Measurements from ENCODE around the gene RAD52.
"Not testable (repeated sequence)": the region's sequence is repeated elsewhere in the genome, so short reads cannot be mapped to it uniquely, and the experiment has no call there.

RAD52 gene

GRCh38 chr12:966724-967123, 17.2 kb upstream of the RAD52 start:
- no peak for DNase-seq

- DNase-seq: peak; percentile 4
Measured at GRCh38 chr12:958588-959123, 9.2 kb upstream of the RAD52 start.

GRCh38 chr12:955939-956338, 6.4 kb upstream of the RAD52 start:
- no peak for DNase-seq

- DNase-seq: no peak
Measured at GRCh38 chr12:954741-955140, 5.2 kb upstream of the RAD52 start.

DNA sequence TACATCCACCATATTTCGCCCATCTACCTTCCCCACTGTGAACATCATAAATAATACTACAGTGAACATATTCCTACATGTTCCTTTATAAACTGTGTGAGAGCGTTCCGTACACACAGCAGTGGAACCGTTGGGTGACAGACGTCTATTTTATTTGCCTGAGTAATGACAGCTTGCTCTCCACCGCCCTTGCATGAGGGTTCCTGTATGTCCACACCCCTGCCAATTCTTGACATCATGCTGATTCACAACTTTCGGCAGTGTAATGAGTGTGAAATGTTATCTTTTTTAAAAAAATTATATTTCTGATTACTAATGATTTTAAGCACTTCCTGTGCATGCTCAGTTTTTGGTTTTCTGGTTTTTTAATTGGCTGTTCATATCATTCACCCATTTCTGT, 4.3 kb upstream of the RAD52 start:
- no peak for DNase-seq

GRCh38 chr12:951176-951575, 1.7 kb upstream of the RAD52 start:
- DNase-seq: peak; percentile 1

- DNase-seq: no peak
Measured at GRCh38 chr12:948238-948637, 1.3 kb downstream of the RAD52 start.

- no peak for DNase-seq
Measured at GRCh38 chr12:946631-947030, 2.9 kb downstream of the RAD52 start.

DNA sequence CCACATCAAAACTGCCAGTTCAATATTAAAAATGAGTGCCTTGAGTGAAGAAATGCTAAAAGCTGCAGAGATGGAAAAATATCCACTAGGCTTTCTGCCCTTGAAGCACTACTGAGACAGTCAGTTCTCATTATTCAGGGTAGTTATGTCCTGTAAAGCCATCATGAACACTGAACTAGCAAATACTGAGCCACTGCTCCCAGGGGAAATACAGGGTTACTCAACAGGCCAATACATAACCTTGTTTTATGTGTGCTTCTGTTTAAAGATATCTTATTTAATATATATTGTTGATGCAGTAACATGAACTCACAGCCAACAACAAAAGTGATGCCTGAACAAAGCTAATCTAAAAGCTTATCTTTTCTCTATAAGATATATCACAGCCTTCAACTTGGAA, 3.3 kb downstream of the RAD52 start:
- DNase-seq: no peak

DNA sequence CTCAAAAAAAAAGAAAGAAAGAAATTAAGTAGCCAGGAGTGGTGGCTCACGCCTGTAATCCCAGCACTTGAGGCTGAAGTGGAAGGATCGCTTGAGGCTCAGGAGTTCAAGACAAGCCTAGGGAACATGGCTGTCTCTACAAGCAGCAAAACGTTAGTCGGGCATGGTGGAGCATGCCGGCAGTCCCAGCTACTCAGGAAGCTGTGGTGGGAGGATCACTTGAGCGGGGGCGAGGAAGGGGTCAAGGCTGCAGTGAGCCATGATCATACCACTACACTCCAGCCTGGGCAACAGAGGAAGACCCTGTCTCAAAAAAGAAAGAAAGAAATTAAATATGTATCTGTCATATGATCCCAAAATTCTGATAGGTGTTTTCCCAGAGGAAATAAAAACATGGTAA, 5.3 kb downstream of the RAD52 start:
- no peak for DNase-seq

GRCh38 chr12:943051-943450, 6.4 kb downstream of the RAD52 start:
- DNase-seq: no peak

DNA sequence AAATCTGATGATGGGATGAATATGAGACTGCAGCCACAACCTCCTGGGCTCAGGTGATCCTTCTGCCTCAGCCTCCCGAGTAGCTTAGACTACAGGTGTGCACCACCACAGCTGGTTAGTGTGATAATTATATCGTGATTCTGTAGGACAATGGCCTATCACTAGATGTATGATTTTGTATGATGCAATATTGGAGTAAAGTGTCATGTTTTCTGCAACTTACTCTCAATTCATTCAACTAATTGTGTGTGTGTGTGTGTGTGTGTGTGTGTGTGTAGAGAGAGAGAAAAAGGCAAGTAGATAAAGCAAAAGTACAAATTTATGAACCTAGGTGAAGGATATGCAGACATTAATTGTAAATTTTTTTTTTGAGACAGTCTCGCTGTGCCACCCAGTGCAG, 10.7 kb downstream of the RAD52 start:
- no peak for DNase-seq

DNA sequence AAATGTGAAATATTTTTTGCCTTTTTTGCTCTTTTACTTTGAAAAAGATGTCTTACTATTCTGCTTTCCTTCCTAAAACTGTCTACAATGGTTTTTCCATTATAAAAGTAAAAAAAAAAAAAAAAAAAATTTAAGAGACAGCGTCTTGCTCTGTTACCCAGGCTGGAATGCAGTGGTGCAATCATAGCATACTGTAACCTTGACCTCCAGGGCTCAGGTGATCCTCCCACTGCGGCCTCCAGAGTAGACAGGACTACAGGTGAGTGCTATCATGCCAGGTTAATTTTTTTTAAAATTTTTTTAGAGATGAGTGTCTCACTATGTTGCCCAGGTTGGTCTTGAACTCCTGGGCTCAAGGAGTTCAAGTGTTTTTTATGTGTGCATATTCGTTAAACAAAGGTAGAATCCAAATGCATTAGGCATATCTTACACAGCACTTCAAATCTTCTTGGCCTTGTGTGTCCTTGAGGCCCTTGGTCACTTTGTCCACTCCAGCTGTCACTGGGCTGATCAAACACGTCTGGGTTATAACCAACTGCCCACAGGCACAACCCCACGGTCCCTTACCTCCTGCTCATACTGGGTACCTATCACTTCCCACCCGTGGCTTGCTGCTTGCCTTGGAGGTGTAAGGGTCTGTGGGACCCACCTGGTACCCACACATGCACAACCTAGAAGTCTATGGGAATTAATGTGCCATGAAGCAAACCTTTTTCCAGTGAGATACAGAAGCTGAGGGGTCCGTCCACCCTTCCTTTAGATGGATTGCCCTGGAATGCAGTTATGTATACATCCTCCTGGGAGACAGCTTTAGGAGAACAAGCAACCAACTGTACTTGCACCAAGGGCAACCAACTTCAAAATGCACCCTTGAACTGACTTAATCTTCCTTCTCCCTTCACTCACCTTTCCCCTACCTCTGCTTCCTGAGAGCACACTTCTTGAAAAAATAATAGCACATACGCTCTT, 12.8 kb downstream of the RAD52 start:
- DNase-seq: no peak

GRCh38 chr12:935891-936290, 13.6 kb downstream of the RAD52 start:
- DNase-seq: not testable (repeated sequence)

GRCh38 chr12:931591-931990, 17.9 kb downstream of the RAD52 start:
- no peak for DNase-seq

DNA sequence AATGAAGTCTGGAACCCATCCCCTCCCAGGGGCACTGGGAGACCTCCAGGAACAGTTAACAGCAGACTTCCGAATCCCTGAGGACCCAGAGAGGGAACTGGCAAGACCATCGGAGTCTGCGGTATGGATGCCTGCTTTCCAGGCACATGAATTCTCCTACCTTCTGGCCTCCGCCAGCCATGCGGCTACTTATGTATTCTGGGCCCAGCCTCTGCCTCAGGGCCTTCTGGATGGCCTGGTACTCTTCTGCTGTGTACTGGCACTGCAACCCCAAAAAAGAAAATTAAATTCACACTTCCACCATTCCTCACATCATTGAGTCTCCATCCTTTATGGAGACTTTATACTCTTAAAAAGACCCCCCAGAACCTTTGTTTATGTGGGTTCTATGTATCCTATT, 18.4 kb downstream of the RAD52 start:
- DNase-seq: no peak

- no peak for DNase-seq
Measured at GRCh38 chr12:926641-927040, 22.9 kb downstream of the RAD52 start.

DNA sequence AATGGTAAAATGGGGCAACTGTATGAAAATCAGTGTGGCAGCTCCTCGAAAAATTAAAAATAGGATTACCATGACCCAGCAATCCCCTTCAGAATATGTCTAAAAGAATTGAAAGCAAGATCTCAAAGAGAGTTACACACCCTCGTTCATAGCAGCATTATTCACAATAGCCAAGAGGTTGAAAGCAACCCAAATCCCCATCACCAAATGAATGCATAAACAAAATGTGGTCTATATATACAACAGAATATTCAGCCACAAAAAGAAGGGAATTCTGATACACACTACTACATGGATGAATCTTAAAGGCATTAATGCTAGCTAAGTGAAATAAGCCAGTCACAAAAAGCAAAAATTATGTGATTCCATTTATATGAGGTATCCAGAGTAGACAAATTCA, 27.2 kb downstream of the RAD52 start:
- DNase-seq: no peak

DNA sequence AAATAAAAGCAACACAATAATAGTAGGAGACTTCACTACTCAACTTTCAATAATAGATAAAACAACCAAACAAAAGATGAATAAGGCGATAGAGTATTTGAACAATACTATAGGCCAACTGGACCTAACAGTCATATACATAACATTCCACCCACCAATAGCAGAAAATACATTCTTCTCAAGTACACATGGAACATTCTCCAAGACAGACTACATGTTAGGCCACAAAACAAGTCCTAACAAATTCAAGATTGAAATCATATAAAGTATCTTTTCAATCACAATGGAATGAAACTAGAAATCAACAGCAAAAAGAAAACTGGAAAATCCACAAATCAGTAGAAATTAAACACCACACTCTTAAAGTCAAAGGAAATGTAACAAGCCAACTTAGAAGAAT, 28.8 kb downstream of the RAD52 start:
- DNase-seq: no peak

DNA sequence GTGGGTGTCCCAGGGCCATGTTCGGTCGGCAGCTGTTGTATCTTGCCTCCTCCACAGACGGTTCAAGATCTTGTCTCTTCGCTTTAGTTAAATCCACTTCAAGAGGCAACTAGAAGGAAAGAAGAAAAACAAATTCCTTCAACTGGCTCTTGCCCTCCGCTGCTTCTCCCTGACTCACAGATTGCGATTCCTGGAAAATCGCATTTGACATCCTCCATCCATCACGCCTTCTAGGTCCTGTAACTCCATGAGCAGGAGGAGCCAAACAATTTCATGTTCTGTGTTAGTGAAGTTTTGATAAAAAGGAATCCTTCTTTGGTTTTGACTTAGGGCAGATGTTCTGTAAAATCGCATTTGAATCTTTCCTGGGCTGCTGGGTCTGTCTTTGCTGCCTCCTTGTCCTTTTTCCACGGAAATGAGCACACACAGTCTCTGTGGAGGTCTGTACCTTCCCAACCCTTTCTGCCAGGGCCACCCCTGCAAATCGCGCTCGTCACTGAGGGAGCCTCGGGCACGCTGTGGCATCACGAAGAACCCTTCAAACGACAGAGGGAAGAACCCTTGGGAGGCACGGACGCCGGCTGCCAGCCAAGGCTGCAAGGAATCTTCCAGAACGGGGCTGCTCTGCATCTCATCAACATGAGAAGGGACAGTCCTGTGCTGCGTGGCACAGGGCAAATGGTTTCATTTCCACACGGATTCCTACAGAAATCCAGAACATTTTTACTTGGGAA, 32.6 kb downstream of the RAD52 start:
- no peak for DNase-seq

GRCh38 chr12:916240-916639, 33.3 kb downstream of the RAD52 start:
- no peak for DNase-seq

DNA sequence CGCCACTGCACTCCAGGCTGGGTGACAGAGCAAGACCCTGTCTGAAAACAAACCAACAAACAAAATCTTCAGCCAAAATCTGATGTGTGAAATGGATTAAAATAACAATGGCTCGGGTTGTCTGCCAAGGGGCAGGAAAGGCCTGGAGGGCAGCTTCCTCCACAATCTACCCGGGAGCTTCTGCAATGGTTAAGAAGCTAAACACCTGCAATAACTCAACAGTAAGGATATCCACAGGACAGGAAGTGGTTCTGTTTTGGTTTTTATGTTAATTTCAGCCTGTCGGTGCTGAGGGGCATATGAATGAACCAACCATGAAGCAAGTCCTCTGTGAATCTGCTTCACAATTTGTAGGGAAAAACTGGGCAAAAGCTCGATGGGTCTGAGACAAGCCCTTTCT, 34.4 kb downstream of the RAD52 start:
- no peak for DNase-seq

DNA sequence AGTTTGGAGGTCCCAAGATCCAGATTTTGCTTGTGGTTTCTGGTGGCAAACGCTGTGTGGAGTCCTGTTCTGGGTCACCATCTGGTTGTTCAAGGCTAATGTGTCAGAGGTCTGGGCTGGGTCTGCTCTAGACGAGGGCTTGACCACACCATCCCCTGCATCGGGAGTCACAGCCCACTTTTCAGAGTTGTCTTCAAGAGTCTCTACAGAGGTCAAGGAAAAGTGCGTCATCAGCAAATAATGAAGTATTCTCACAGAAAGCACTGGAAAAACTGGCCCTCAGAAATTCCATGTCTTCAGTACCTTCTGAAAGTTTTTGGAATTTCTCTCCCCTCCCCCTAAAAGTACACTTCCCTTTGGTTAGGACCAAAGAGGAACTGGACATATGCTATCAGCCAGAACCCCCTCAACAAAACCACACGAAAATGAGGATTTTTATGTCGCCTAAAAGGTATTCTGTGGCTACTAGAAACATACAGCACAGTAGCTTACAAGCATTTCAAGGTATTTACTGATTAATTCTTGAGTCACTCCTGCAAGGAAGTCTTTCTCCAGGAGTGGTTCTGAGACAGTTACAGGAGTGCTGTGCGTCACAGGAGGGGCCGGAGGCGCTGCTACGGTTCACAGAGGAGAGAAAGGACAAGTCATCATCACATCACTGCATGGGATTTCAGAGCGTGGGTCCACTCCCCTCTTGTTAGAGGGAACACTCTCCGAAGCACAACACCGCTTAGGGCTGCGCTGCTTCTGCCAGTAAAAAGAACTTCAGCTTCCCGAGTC, 35.4 kb downstream of the RAD52 start:
- DNase-seq: no peak
